ENCODE data around the gene TMEM9. TPM values are rescaled to one million over a fixed set of nuclear protein-coding genes. Genes with fewer than 3 reads are reported as not detected.

TMEM9 gene
- total RNA-seq, 1 experiment from 2014 or later: 50.2 TPM

DNA sequence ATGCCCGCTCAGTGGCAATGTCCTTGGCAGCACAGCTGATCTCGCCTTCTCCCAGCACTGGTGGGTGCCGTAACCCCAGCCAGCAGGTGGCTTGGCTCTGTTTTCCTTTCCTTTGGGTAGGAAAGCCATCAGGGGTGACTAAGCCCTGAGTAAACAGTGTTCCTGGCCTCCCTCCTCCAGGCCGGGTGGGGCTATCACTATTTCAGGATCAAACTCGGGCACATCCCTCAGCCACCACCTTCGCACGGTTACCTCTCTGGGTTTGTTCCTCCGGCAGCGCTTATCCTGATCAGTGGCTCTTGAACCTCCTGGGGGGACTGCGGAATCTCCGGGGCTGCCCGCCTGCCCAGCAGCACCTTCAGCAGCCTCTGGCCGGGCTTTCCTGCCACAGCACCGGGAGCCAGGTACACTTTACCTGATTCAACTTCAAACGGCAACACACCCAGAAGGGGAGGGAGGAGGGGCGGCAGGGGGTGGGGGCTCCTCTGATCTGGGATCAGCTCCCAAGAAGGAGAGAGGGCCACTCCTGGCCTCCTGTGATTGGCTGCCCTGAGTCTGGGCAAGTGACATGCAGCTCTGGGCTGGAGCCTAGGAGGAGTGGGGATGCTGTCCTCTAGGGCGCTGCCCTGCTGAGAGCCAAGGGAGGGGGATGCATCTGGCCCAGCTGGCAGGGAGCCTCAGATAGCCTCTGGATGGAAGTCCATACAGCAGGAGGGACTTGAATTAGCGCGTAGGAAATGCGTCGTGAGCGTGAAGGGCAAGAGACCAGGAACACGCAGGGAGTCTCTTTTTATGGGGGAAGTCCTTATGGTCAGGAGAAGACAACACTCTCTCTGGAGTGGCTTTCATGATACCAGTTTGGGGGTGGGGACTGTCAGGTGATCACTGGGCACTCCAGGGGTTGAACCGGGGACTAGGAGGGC lies 27.2 kb downstream of the TMEM9 start, which contains the start of gene ASCL5:
Gene ASCL5 (minus strand): TSS at position 353 of the 923 bp plus-strand sequence. CDS start 11,812 bp downstream, outside the sequence.
- DNase-seq (ENCODE audit: low read depth, low spot score) (no peak), ATAC-seq (peak; percentile 84)
- in situ Hi-C loops (cut with HindIII; ENCODE audit: low pct_unique_long_range_greater_than_20kb, low sequenced_read_pairs): no loop called here
- Histone ChIP-seq H3K36me3 (ENCODE audit: control insufficient read depth, insufficient read depth, low read length) (no peaks in the 10 kb centered on the region), H3K9me3 (ENCODE audit: control insufficient read depth, insufficient read depth, low read depth, low read length) (no peaks in the 10 kb centered on the region), H3K4me3 (ENCODE audit: low read depth in 2 of 2, low read length in 2 of 2) (no peak within 1 kb of the TSS), H3K27ac (ENCODE audit: low read length) (no peak within 1 kb of the TSS), H3K4me1 (ENCODE audit: control insufficient read depth, insufficient read depth, low read length) (peaks cover 5% of the 10 kb centered on the region), H3K27me3 (ENCODE audit: control insufficient read depth, insufficient read depth, low read length) (peaks cover 11% of the 10 kb centered on the region)
- POLR2A ChIA-PET: no interaction called here
- no TSS peak for BruUV-seq (replicated peaks)
- TF ChIP-seq SIN3A (IDR thresholded peaks at IDR 0.05; ENCODE audit: borderline replicate concordance, insufficient read depth, low read depth, low read length) (no peak), POLR2AphosphoS5 (IDR thresholded peaks at IDR 0.05; ENCODE audit: low read depth, low read length) (no peak), TCF7L2 (IDR thresholded peaks at IDR 0.05; ENCODE audit: low read depth, low read length) (no peak)
- TF ChIP-seq, protein P1, sequence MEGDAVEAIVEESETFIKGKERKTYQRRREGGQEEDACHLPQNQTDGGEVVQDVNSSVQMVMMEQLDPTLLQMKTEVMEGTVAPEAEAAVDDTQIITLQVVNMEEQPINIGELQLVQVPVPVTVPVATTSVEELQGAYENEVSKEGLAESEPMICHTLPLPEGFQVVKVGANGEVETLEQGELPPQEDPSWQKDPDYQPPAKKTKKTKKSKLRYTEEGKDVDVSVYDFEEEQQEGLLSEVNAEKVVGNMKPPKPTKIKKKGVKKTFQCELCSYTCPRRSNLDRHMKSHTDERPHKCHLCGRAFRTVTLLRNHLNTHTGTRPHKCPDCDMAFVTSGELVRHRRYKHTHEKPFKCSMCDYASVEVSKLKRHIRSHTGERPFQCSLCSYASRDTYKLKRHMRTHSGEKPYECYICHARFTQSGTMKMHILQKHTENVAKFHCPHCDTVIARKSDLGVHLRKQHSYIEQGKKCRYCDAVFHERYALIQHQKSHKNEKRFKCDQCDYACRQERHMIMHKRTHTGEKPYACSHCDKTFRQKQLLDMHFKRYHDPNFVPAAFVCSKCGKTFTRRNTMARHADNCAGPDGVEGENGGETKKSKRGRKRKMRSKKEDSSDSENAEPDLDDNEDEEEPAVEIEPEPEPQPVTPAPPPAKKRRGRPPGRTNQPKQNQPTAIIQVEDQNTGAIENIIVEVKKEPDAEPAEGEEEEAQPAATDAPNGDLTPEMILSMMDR (IDR thresholded peaks at IDR 0.05): no peak
- TF ChIP-seq, protein P2, sequence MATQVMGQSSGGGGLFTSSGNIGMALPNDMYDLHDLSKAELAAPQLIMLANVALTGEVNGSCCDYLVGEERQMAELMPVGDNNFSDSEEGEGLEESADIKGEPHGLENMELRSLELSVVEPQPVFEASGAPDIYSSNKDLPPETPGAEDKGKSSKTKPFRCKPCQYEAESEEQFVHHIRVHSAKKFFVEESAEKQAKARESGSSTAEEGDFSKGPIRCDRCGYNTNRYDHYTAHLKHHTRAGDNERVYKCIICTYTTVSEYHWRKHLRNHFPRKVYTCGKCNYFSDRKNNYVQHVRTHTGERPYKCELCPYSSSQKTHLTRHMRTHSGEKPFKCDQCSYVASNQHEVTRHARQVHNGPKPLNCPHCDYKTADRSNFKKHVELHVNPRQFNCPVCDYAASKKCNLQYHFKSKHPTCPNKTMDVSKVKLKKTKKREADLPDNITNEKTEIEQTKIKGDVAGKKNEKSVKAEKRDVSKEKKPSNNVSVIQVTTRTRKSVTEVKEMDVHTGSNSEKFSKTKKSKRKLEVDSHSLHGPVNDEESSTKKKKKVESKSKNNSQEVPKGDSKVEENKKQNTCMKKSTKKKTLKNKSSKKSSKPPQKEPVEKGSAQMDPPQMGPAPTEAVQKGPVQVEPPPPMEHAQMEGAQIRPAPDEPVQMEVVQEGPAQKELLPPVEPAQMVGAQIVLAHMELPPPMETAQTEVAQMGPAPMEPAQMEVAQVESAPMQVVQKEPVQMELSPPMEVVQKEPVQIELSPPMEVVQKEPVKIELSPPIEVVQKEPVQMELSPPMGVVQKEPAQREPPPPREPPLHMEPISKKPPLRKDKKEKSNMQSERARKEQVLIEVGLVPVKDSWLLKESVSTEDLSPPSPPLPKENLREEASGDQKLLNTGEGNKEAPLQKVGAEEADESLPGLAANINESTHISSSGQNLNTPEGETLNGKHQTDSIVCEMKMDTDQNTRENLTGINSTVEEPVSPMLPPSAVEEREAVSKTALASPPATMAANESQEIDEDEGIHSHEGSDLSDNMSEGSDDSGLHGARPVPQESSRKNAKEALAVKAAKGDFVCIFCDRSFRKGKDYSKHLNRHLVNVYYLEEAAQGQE (IDR thresholded peaks at IDR 0.05; ENCODE audit: insufficient read depth in 1 of 2, low read depth in 2 of 2, low read length in 1 of 2): no peak
- CTCF ChIA-PET: interaction anchor here (0.6 kb wide), 1 partner anchor 14 kb away, joined by 6 read pairs; no protein-coding TSS in a partner anchor
- intact Hi-C loops (cut with micrococcal nuclease; ENCODE audit: unreplicated experiment): no loop called here

DNA sequence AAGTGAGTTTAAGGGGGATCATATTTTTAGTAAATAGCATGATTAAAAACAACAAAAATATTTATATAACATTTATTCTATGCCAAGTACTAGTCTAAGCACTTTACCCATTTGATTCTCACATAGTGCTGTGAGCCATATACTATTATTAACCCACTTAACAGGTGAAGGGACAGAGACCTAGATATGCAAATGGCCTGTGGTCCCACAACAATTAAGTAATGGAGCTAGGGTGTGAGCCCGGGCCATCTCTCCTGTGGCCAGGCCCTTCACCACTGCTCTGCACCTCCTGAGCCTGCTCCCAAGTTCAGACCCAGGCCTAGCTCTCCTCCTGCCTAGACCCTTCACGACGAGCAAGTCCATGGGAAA lies 27.8 kb downstream of the TMEM9 start:
- H3K9me3 ChIP-seq (ENCODE audit: control insufficient read depth, insufficient read depth, low read depth, low read length): no peaks in the 10 kb centered on the region
- no peak overlapping the region for H3K4me3 ChIP-seq (ENCODE audit: low read depth in 2 of 2, low read length in 2 of 2)
- H3K27ac ChIP-seq (ENCODE audit: low read length): no peak overlapping the region
- DNase-seq (ENCODE audit: low read depth, low spot score): no peak
- TF ChIP-seq, protein P1 (IDR thresholded peaks at IDR 0.05): no peak
- TF ChIP-seq TCF7L2 (IDR thresholded peaks at IDR 0.05; ENCODE audit: low read depth, low read length) (no peak), POLR2AphosphoS5 (IDR thresholded peaks at IDR 0.05; ENCODE audit: low read depth, low read length) (no peak), SIN3A (IDR thresholded peaks at IDR 0.05; ENCODE audit: borderline replicate concordance, insufficient read depth, low read depth, low read length) (no peak)
- TF ChIP-seq, protein P2 (IDR thresholded peaks at IDR 0.05; ENCODE audit: insufficient read depth in 1 of 2, low read depth in 2 of 2, low read length in 1 of 2): no peak
- H3K4me1 ChIP-seq (ENCODE audit: control insufficient read depth, insufficient read depth, low read length): peaks cover 5% of the 10 kb centered on the region
- no peaks in the 10 kb centered on the region for H3K36me3 ChIP-seq (ENCODE audit: control insufficient read depth, insufficient read depth, low read length)
- intact Hi-C loops (cut with micrococcal nuclease; ENCODE audit: unreplicated experiment): no loop called here
- ChIA-PET POLR2A (no interaction called here), CTCF (interaction anchor here (0.6 kb wide), 1 partner anchor 13 kb away, joined by 6 read pairs; no protein-coding TSS in a partner anchor)
- peaks cover 11% of the 10 kb centered on the region for H3K27me3 ChIP-seq (ENCODE audit: control insufficient read depth, insufficient read depth, low read length)
- ATAC-seq: no peak
- in situ Hi-C loops (cut with HindIII; ENCODE audit: low pct_unique_long_range_greater_than_20kb, low sequenced_read_pairs): no loop called here
- BruUV-seq (replicated peaks): no TSS peak
